Cardiac atrium fibroblast (primary cell): ENCODE data around the gene GPR151. TPM values are rescaled to one million over a fixed set of nuclear protein-coding genes. Genes with fewer than 3 reads are reported as not detected.

Experiments used
- total RNA-seq: library from RNA; depleted of rRNA; stranded (reverse); fragments of >200 nt; gene quantifications from 2 replicates; pipeline ENCODE4 v1.2.3, GENCODE V29; 2015

Gene GPR151
- total RNA-seq: not detected in 2 replicates

DNA sequence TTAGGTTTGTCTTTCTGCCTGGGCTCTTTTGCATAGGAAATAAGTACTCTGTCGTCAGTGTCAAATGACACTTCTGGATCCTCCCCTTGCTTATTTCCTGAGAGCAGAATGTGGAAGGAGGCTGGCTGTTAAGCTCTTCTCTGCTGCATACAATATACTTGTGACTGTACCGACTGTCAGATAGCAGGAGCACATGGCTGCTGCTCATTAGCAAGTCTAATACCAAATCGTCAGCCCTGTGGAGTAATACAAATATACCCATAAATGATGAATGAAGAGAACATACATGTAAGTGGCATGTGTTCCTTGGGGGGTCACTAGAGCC, at the start of gene GPR151:
GPR151 (minus strand) TSS at position 40 of the 325 bp plus-strand sequence. CDS start 77 bp downstream, outside the sequence.

Other genes starting within 250 kb of the GPR151 start
- gene POU4F3, start 177.4 kb downstream of the GPR151 start, total RNA-seq: not detected in 2 replicates
- gene TCERG1, start 68.9 kb downstream of the GPR151 start, total RNA-seq: 20.4 and 22.9 TPM in 2 replicates